Body of pancreas (tissue), 4 donors: ENCODE measurements around the gene B4GALNT3.

Experiments used
- POLR2A ChIP-seq, 3 donors: fragments of 450-650 bp; IDR thresholded peaks; one replicate each; pipeline ENCODE4 v1.6.1; 2016; ENCODE audit warnings: antibody characterized with exemption in 3 of 3, mild to moderate bottlenecking in 2 of 3
- TF ChIP-seq, protein P1 (sequence below), 7 experiments: fragments of 450-650 bp in 4 of 7; fragments of 200-600 bp in 3 of 7; sonication (generic) in 3 of 7; IDR thresholded peaks; one replicate each; pipeline ENCODE4 v1.5.1; 2016 to 2019; ENCODE audit warnings: antibody characterized with exemption in 7 of 7

DNA sequence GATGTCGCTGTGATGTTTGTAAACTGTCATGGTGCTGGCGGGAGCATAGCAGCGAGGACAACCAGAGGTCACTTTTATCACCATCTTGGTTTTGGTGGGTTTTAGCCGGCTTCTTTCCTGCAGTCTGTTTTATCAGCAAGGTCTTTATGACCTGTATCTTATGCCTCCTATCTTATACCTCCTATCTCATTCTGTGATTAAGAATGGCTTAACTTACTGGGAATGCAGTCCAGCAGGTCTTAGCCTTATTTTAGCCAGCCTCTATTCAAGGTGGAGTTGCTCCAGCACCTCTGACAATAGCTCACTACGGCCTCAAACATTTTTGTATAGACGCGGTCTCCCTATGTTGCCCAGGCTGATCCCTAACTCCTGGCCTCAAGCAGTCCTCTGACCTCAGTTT is 53.7 kb downstream of the B4GALNT3 start:
- TF ChIP-seq, protein P1, sequence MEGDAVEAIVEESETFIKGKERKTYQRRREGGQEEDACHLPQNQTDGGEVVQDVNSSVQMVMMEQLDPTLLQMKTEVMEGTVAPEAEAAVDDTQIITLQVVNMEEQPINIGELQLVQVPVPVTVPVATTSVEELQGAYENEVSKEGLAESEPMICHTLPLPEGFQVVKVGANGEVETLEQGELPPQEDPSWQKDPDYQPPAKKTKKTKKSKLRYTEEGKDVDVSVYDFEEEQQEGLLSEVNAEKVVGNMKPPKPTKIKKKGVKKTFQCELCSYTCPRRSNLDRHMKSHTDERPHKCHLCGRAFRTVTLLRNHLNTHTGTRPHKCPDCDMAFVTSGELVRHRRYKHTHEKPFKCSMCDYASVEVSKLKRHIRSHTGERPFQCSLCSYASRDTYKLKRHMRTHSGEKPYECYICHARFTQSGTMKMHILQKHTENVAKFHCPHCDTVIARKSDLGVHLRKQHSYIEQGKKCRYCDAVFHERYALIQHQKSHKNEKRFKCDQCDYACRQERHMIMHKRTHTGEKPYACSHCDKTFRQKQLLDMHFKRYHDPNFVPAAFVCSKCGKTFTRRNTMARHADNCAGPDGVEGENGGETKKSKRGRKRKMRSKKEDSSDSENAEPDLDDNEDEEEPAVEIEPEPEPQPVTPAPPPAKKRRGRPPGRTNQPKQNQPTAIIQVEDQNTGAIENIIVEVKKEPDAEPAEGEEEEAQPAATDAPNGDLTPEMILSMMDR (IDR thresholded peaks at IDR 0.05), result no peak
- TF ChIP-seq POLR2A (IDR thresholded peaks at IDR 0.05), result no peak
